SJSA1 (cell line): ENCODE data around the gene CADM1. TPM values are rescaled to one million over a fixed set of nuclear protein-coding genes. Genes with fewer than 3 reads are reported as not detected.
A peak's percentile ranks its signal among the peaks of the same experiment; 100 is the strongest.

Experiments used
- DNase-seq, 2 experiments: peaks; one replicate each; pipeline ENCODE4 v3.0.0-alpha.2; 2015 to 2020; ENCODE audit warnings: low spot score in 2 of 2, low read depth in 1 of 2
- H3K27ac ChIP-seq: fragments of 250-450 bp; sonication (Bioruptor Pico); 2 replicates; pipeline ENCODE4 v1.5.1; 2020; ENCODE audit warnings: mild to moderate bottlenecking, moderate library complexity
- H3K27me3 ChIP-seq: fragments of 250-450 bp; sonication (Bioruptor Pico); replicated peaks from 2 replicates; pipeline ENCODE4 v1.5.1; 2020; ENCODE audit warnings: mild to moderate bottlenecking, moderate library complexity
- H3K36me3 ChIP-seq: fragments of 250-450 bp; sonication (Bioruptor Pico); 2 replicates; pipeline ENCODE4 v1.5.1; 2020; ENCODE audit warnings: mild to moderate bottlenecking
- H3K4me1 ChIP-seq: fragments of 250-450 bp; sonication (Bioruptor Pico); replicated peaks from 2 replicates; pipeline ENCODE4 v1.6.1; 2021; ENCODE audit warnings: mild to moderate bottlenecking
- H3K4me3 ChIP-seq: fragments of 250-450 bp; sonication (Bioruptor Pico); 2 replicates; pipeline ENCODE4 v1.5.1; 2020; ENCODE audit warnings: mild to moderate bottlenecking
- H3K9me3 ChIP-seq: fragments of 250-450 bp; sonication (Bioruptor Pico); replicated peaks from 2 replicates; pipeline ENCODE4 v1.5.1; 2020; ENCODE audit warnings: mild to moderate bottlenecking
- total RNA-seq: library from RNA; depleted of rRNA; stranded (reverse); fragments of >200 nt; shearing (Covaris generic); gene quantifications from 2 replicates; pipeline ENCODE4 v1.2.3, GENCODE V29; 2014

CADM1 gene
- total RNA-seq, 1 experiment from 2014 or later: 3.2 TPM

- DNase-seq: no peak
- no peaks in the 10 kb centered on the region for H3K36me3 ChIP-seq
- H3K9me3 ChIP-seq: no peaks in the 10 kb centered on the region
- no peak overlapping the region for H3K27ac ChIP-seq
- no peak overlapping the region for H3K4me3 ChIP-seq
- no peaks in the 10 kb centered on the region for H3K27me3 ChIP-seq
- peaks cover 29% of the 10 kb centered on the region for H3K4me1 ChIP-seq
Observed at GRCh38 chr11:115276799-115277198, 227.4 kb downstream of the CADM1 start.

- Histone ChIP-seq H3K9me3 (no peaks in the 10 kb centered on the region), H3K4me1 (peaks cover 23% of the 10 kb centered on the region), H3K36me3 (no peaks in the 10 kb centered on the region), H3K4me3 (no peak overlapping the region), H3K27me3 (no peaks in the 10 kb centered on the region), H3K27ac (no peak overlapping the region)
- DNase-seq: no peak
Observed at GRCh38 chr11:115276191-115276590, 228.0 kb downstream of the CADM1 start.

- no peak for DNase-seq
- Histone ChIP-seq H3K4me1 (peaks cover 15% of the 10 kb centered on the region), H3K9me3 (no peaks in the 10 kb centered on the region), H3K27ac (no peak overlapping the region), H3K27me3 (no peaks in the 10 kb centered on the region), H3K4me3 (no peak overlapping the region), H3K36me3 (no peaks in the 10 kb centered on the region)
Observed at GRCh38 chr11:115275045-115275444, 229.2 kb downstream of the CADM1 start.

- Histone ChIP-seq H3K36me3 (no peaks in the 10 kb centered on the region), H3K9me3 (no peaks in the 10 kb centered on the region), H3K4me1 (no peaks in the 10 kb centered on the region), H3K27ac (no peak overlapping the region), H3K27me3 (no peaks in the 10 kb centered on the region), H3K4me3 (no peak overlapping the region)
- DNase-seq: no peak
Observed at GRCh38 chr11:115272925-115273324, 231.3 kb downstream of the CADM1 start.

- no peak overlapping the region for H3K4me3 ChIP-seq
- no peak for DNase-seq
- no peak overlapping the region for H3K27ac ChIP-seq
- no peaks in the 10 kb centered on the region; the same call in 1 of the 2 replicates for H3K4me1 ChIP-seq
- H3K27me3 ChIP-seq: no peaks in the 10 kb centered on the region
- H3K36me3 ChIP-seq: no peaks in the 10 kb centered on the region
- H3K9me3 ChIP-seq: no peaks in the 10 kb centered on the region
Observed at GRCh38 chr11:115271643-115272042, 232.6 kb downstream of the CADM1 start.

- Histone ChIP-seq H3K4me3 (no peak overlapping the region), H3K9me3 (no peaks in the 10 kb centered on the region), H3K36me3 (no peaks in the 10 kb centered on the region), H3K27ac (no peak overlapping the region), H3K27me3 (no peaks in the 10 kb centered on the region), H3K4me1 (no peaks in the 10 kb centered on the region; the same call in 1 of the 2 replicates)
- no peak for DNase-seq
Observed at GRCh38 chr11:115269191-115269950, 234.8 kb downstream of the CADM1 start.

- no peaks in the 10 kb centered on the region for H3K36me3 ChIP-seq
- H3K27ac ChIP-seq: no peak overlapping the region
- no peak overlapping the region for H3K4me3 ChIP-seq
- no peak for DNase-seq
- H3K9me3 ChIP-seq: no peaks in the 10 kb centered on the region
- H3K4me1 ChIP-seq: no peaks in the 10 kb centered on the region; the same call in 1 of the 2 replicates
- H3K27me3 ChIP-seq: no peaks in the 10 kb centered on the region
Observed at GRCh38 chr11:115267871-115268270, 236.3 kb downstream of the CADM1 start.

GRCh38 chr11:115267238-115267781, 236.9 kb downstream of the CADM1 start:
- H3K27ac ChIP-seq: no peak overlapping the region
- H3K4me3 ChIP-seq: no peak overlapping the region

GRCh38 chr11:115266066-115266639, 238.1 kb downstream of the CADM1 start:
- H3K9me3 ChIP-seq: no peaks in the 10 kb centered on the region
- no peaks in the 10 kb centered on the region; the same call in 1 of the 2 replicates for H3K4me1 ChIP-seq
- peak in 1 of 2 experiments; percentile 5 for DNase-seq
- no peak overlapping the region for H3K27ac ChIP-seq
- no peak overlapping the region for H3K4me3 ChIP-seq
- no peaks in the 10 kb centered on the region for H3K36me3 ChIP-seq
- H3K27me3 ChIP-seq: no peaks in the 10 kb centered on the region

More at GRCh38 chr11:115267238-115267781, 236.9 kb downstream of the CADM1 start:
- Histone ChIP-seq H3K36me3 (no peaks in the 10 kb centered on the region), H3K27me3 (no peaks in the 10 kb centered on the region), H3K4me1 (no peaks in the 10 kb centered on the region; the same call in 1 of the 2 replicates), H3K9me3 (no peaks in the 10 kb centered on the region)
- no peak for DNase-seq

GRCh38 chr11:115263799-115264656, 240.2 kb downstream of the CADM1 start:
- Histone ChIP-seq H3K4me1 (no peaks in the 10 kb centered on the region; the same call in 1 of the 2 replicates), H3K4me3 (no peak overlapping the region), H3K27ac (no peak overlapping the region), H3K9me3 (no peaks in the 10 kb centered on the region), H3K27me3 (no peaks in the 10 kb centered on the region), H3K36me3 (no peaks in the 10 kb centered on the region)
- DNase-seq: no peak

- no peaks in the 10 kb centered on the region for H3K4me1 ChIP-seq
- no peak for DNase-seq
- H3K36me3 ChIP-seq: no peaks in the 10 kb centered on the region
Observed at GRCh38 chr11:115258216-115258615, 246.0 kb downstream of the CADM1 start.

GRCh38 chr11:115257678-115258077, 246.5 kb downstream of the CADM1 start:
- no peak overlapping the region for H3K4me3 ChIP-seq
- no peak for DNase-seq

More at GRCh38 chr11:115258216-115258615, 246.0 kb downstream of the CADM1 start:
- Histone ChIP-seq H3K9me3 (no peaks in the 10 kb centered on the region), H3K4me3 (no peak overlapping the region), H3K27me3 (no peaks in the 10 kb centered on the region), H3K27ac (no peak overlapping the region)

GRCh38 chr11:115257270-115257669, 246.9 kb downstream of the CADM1 start:
- no peak overlapping the region for H3K4me3 ChIP-seq
- H3K4me1 ChIP-seq: no peaks in the 10 kb centered on the region
- no peak for DNase-seq
- H3K27ac ChIP-seq: no peak overlapping the region
- H3K36me3 ChIP-seq: no peaks in the 10 kb centered on the region
- no peaks in the 10 kb centered on the region for H3K9me3 ChIP-seq
- H3K27me3 ChIP-seq: no peaks in the 10 kb centered on the region

More at GRCh38 chr11:115257678-115258077, 246.5 kb downstream of the CADM1 start:
- Histone ChIP-seq H3K4me1 (no peaks in the 10 kb centered on the region), H3K27me3 (no peaks in the 10 kb centered on the region), H3K27ac (no peak overlapping the region), H3K9me3 (no peaks in the 10 kb centered on the region), H3K36me3 (no peaks in the 10 kb centered on the region)
